Lung (tissue), 12 donors: ENCODE results near the gene FKBP10. TPM values are rescaled to one million over a fixed set of nuclear protein-coding genes. Genes with fewer than 3 reads are reported as not detected.
A peak's percentile ranks its signal among the peaks of the same experiment; 100 is the strongest.

Experiments used
- ATAC-seq: fragments of 200-7000 bp; cut with Tn5 transposase; one replicate; pipeline ENCODE4 v1.9.1; 2020; ENCODE audit warnings: moderate number of reproducible peaks; ENCODE audit not compliant: insufficient read depth, low FRiP score
- DNase-seq, 3 donors: peaks; one replicate each; pipeline ENCODE4 v3.0.0-alpha.2; 2013 to 2017
- H3K27ac ChIP-seq, 2 donors: one replicate each; pipeline ENCODE4 v1.5.1; 2013; ENCODE audit warnings: mild to moderate bottlenecking in 2 of 2, moderate library complexity in 2 of 2, control low read depth in 1 of 2, inconsistent platforms in 1 of 2, low read depth in 1 of 2, low read length in 1 of 2
- H3K27me3 ChIP-seq, 3 donors: one replicate each; pipeline ENCODE4 v1.5.1; 2013; ENCODE audit warnings: low read length in 2 of 3; ENCODE audit not compliant: control insufficient read depth in 3 of 3, insufficient read depth in 3 of 3
- H3K36me3 ChIP-seq, 4 donors: one replicate each; pipeline ENCODE4 v1.5.1; 2013; ENCODE audit warnings: low read length in 4 of 4, mild to moderate bottlenecking in 1 of 4, moderate library complexity in 1 of 4; ENCODE audit not compliant: control insufficient read depth in 4 of 4, insufficient read depth in 4 of 4
- H3K4me1 ChIP-seq, 5 donors: one replicate each; pipeline ENCODE4 v1.5.1; 2013; ENCODE audit warnings: low read length in 5 of 5, mild to moderate bottlenecking in 2 of 5, moderate library complexity in 1 of 5; ENCODE audit not compliant: control insufficient read depth in 5 of 5, insufficient read depth in 5 of 5
- H3K4me3 ChIP-seq: one replicate; pipeline ENCODE4 v1.5.1; 2013; ENCODE audit warnings: mild to moderate bottlenecking, control low read depth, moderate library complexity
- H3K9ac ChIP-seq, 2 donors: one replicate each; pipeline ENCODE4 v1.5.1; 2013; ENCODE audit warnings: low read length in 2 of 2, control low read depth in 1 of 2; ENCODE audit not compliant: insufficient read depth in 1 of 2
- H3K9me3 ChIP-seq, 4 donors: one replicate each; pipeline ENCODE4 v1.5.1; 2013; ENCODE audit warnings: low read length in 3 of 4, mild to moderate bottlenecking in 1 of 4, moderate library complexity in 1 of 4; ENCODE audit not compliant: control insufficient read depth in 4 of 4, insufficient read depth in 3 of 4
- CTCF ChIP-seq: IDR thresholded peaks from 2 replicates; pipeline ENCODE4 v1.5.1; 2012; ENCODE audit warnings: mild to moderate bottlenecking; ENCODE audit errors: control extremely low read depth, extremely low read depth
- WGBS, 2 donors: extraction: QIAGEN DNeasy Blood & Tissue Kit; methylation state at CpG; one replicate each; pipeline ENCODE4 v1.1.7; 2013; 5-methylcytosine and 5-hydroxymethylcytosine counted together
- polyA plus RNA-seq, 2 donors: library from polyadenylated mRNA; stranded (reverse); fragments of 200-250 nt; gene quantifications; one replicate each; pipeline ENCODE4 v1.2.1, GENCODE V29; 2013
- total RNA-seq, 2 donors: library from RNA; depleted of rRNA in 1 of 2; stranded (reverse); fragments of >200 nt in 1 of 2; gene quantifications; one replicate each; pipeline ENCODE4 v1.2.1, GENCODE V29; 2014 to 2021
- donor health status: control.
- donor health status: control.
- donor health status: Bipolar disorder and iron deficiency.
- donor health status: healthy.
- donor health status: DM: yes; HTN: yes; CAD: no.

FKBP10 gene
- total and polyA plus RNA-seq, 4 donors = 32.6 to 64.4 (median 48.3) TPM

GRCh38 chr17:41835214-41835799, 22.5 kb downstream of the FKBP10 start:
- peak overlapping the region; percentile 52 to 65 for H3K27ac ChIP-seq
- H3K36me3 ChIP-seq = peaks cover 5 to 12% (median 9%) of the 10 kb centered on the region in 4 donors
- no peak for TF ChIP-seq CTCF
- ATAC-seq (peak; percentile 21), DNase-seq (no peak)
- H3K27me3 ChIP-seq = no peaks in the 10 kb centered on the region
- peak overlapping the region; percentile 87 for H3K4me3 ChIP-seq
- H3K9me3 ChIP-seq = no peaks in the 10 kb centered on the region
- H3K9ac ChIP-seq = peak overlapping the region; percentile 63 to 70
- WGBS, 2 donors = 20 to 22% methylated on average over 13 of the region's 13 CpGs
- peaks cover 1 to 8% (median 5%) of the 10 kb centered on the region in 5 donors for H3K4me1 ChIP-seq

DNA sequence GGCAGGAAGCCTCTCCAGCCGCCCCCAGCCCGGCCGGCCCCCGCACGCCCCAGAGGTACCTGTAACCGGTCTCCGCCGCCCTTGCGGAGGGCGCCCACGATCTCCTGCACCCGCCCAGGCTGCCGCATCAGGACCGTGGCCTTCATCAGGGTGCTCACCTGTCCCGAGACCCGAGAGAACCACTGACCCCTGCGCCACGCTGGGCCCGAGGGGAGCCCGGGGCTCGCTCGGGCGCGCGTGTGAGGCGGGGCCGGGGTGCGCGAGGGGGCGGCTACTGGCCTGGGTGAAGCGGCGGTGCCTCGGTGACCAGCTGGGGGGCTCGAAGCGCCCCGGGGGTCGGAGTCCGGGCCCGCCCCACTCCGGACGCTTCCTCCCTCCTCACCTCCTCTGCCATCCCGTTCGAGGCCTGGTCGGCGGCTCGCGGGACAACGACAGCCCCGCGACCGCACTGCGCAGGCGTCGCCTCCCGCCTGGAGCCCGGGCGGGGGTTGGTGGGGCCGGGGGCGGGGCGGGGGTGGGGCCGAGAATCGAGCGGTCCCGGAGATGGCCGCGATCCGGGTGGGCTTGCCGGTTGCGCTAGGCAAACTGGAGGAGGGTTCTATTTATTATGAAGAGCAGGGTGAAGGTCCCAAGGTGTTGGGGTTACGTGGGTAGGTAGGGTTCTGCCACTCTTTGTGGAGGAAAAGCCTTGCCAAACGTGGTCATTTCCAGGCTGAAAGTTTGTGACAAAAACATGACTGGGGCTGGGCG, 23.2 kb downstream of the FKBP10 start, which contains the start of gene NT5C3B:
Gene NT5C3B, minus strand, starts transcription at position 433 of the 750 bp plus-strand sequence. Its CDS starts 39 bp downstream, at position 394.
- Histone ChIP-seq H3K27ac (peak within 1 kb of the TSS; percentile 52 to 65), H3K4me3 (peak within 1 kb of the TSS; percentile 87), H3K4me1 (peaks cover 1 to 8% (median 5%) of the 10 kb centered on the region in 5 donors), H3K9ac (peak within 1 kb of the TSS; percentile 63 to 70), H3K27me3 (no peaks in the 10 kb centered on the region), H3K9me3 (no peaks in the 10 kb centered on the region), H3K36me3 (peaks cover 0 to 7% (median 5%) of the 10 kb centered on the region in 4 donors)
- 1 to 2% methylated on average over 70 to 72 of the region's 72 CpGs for WGBS, 2 donors
- TF ChIP-seq CTCF = no peak
- DNase-seq = peak; percentile 70 to 80 (median 78)
- peak; percentile 83 for ATAC-seq

DNA sequence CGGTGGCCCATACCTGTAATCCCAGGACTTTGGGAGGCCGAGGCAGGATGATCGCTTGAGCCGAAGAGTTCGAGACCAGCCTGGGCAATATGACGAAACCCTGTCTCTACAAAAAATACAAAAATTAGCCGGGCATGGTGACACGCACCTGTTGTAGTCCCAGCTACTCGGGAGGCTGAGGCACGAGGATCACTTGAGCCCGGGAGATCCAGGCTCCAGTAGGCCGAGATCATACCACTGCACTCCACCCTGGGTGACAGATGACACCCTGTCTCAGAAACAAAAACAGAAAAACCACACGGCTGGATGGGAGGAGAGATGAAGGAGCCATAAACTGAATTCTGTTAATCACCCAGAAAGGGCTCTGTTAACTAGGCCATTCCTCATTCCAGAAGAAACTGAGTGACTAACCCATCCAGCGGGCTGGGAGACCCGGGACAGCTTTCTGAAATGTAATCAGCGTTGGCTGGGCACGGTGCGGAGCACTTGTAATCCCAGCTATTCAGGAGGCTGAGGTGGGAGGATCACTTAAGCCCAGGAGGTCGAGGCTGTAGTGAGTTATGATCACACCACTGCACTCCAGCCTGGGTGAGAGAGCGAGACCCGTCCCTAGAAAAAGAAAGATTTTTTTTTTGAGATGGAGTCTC, 23.9 kb downstream of the FKBP10 start:
- Histone ChIP-seq H3K27ac (peak overlapping the region in 1 of 2 donors; percentile 52), H3K4me3 (peak overlapping the region; percentile 46), H3K9ac (peak overlapping the region in 1 of 2 donors; percentile 62), H3K4me1 (peaks cover 1 to 8% (median 5%) of the 10 kb centered on the region in 5 donors), H3K27me3 (no peaks in the 10 kb centered on the region), H3K9me3 (no peaks in the 10 kb centered on the region), H3K36me3 (peaks cover 0 to 5% (median 2%) of the 10 kb centered on the region in 4 donors)
- 47 to 60% methylated on average over 21 of the region's 21 CpGs for WGBS, 2 donors
- TF ChIP-seq CTCF = no peak
- DNase-seq (no peak), ATAC-seq (no peak)
